Measurements from ENCODE around the gene BTBD6.

Gene BTBD6

DNA sequence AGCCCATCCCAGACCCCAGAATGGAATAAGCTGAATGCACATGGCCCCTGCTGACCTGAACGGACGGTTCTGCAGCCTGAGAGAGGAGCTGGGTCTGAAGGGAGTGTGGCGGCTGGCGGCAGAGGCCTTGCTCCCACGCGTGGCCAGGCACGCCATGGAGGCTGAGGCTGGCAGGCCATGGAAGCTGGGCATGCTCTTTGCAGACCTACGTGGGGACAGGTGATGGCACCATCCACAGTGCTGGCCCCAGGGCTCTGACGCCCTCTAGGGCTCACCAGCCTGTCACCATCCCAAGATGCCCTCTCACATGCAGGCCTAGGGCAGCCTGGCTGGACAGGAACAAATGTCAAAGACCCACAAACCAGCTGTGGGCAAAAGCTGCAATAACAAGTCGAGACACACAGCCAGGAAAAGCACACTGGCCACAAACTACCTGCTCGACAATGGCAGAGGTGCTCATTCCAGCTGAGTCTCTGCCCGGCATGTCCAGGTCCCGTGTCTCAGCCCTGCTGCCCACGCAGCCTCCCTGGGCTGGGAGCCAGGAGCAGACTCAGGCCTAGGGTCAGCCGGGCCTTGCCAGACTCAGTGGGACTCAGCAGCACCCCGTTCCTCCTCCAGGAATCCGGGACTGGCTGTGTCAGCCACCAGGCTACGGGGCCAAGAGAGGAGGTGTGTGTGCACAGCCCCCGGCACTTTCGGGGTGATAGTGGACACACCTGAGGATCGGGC, 19.7 kb downstream of the BTBD6 start:
- no peak for TF ChIP-seq POLR2AphosphoS5 (IDR thresholded peaks at IDR 0.05; ENCODE audit: low read depth, low read length)
- TF ChIP-seq SIN3A (IDR thresholded peaks at IDR 0.05; ENCODE audit: borderline replicate concordance, insufficient read depth, low read length): no peak
- no peak for TF ChIP-seq TAF1 (IDR thresholded peaks at IDR 0.05; ENCODE audit: borderline replicate concordance, insufficient read depth, low read length)
- TF ChIP-seq FOXP2 (optimal IDR thresholded peaks at IDR 0.05; ENCODE audit: borderline replicate concordance, extremely low read depth, extremely low read length, insufficient read depth): no peak
- TF ChIP-seq, protein P1, sequence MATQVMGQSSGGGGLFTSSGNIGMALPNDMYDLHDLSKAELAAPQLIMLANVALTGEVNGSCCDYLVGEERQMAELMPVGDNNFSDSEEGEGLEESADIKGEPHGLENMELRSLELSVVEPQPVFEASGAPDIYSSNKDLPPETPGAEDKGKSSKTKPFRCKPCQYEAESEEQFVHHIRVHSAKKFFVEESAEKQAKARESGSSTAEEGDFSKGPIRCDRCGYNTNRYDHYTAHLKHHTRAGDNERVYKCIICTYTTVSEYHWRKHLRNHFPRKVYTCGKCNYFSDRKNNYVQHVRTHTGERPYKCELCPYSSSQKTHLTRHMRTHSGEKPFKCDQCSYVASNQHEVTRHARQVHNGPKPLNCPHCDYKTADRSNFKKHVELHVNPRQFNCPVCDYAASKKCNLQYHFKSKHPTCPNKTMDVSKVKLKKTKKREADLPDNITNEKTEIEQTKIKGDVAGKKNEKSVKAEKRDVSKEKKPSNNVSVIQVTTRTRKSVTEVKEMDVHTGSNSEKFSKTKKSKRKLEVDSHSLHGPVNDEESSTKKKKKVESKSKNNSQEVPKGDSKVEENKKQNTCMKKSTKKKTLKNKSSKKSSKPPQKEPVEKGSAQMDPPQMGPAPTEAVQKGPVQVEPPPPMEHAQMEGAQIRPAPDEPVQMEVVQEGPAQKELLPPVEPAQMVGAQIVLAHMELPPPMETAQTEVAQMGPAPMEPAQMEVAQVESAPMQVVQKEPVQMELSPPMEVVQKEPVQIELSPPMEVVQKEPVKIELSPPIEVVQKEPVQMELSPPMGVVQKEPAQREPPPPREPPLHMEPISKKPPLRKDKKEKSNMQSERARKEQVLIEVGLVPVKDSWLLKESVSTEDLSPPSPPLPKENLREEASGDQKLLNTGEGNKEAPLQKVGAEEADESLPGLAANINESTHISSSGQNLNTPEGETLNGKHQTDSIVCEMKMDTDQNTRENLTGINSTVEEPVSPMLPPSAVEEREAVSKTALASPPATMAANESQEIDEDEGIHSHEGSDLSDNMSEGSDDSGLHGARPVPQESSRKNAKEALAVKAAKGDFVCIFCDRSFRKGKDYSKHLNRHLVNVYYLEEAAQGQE (IDR thresholded peaks at IDR 0.05; ENCODE audit: insufficient read depth in 1 of 2, low read depth in 2 of 2, low read length in 2 of 2): no peak

DNA sequence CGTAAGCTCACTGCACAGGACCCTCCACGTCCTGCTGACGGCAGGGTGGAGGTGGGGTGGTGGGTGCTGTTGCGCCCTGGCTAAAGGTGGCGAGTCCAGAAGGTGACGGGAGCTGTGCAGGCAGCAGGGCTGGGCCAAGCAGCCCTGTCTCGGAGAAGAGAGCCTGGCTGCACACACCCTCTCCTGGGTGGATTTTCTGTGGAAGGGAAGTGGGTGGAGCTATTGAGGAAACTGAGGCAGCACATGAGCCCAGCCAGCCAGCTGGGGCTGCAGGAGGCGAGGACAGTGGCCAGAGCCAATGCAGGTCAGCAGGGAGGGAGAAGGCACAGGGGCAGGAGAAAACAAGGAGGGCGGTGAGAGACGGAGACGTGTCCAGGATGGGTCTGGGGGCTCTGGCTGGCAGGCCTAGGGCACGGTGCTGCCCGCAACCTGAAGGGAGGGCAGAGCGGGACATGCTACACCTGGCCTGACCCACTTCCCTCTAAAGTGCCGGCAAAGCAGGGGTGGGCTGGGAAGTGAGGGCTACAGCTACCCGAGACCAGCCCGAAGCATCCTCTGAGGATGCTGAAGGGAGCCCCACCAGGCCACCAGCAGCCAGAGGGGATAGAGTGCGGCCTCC, 20.5 kb downstream of the BTBD6 start:
- TF ChIP-seq POLR2AphosphoS5 (IDR thresholded peaks at IDR 0.05; ENCODE audit: low read depth, low read length) (no peak), SIN3A (IDR thresholded peaks at IDR 0.05; ENCODE audit: borderline replicate concordance, insufficient read depth, low read length) (no peak), FOXP2 (optimal IDR thresholded peaks at IDR 0.05; ENCODE audit: borderline replicate concordance, extremely low read depth, extremely low read length, insufficient read depth) (no peak), TAF1 (IDR thresholded peaks at IDR 0.05; ENCODE audit: borderline replicate concordance, insufficient read depth, low read length) (no peak)
- TF ChIP-seq, protein P1 (IDR thresholded peaks at IDR 0.05; ENCODE audit: insufficient read depth in 1 of 2, low read depth in 2 of 2, low read length in 2 of 2): no peak

DNA sequence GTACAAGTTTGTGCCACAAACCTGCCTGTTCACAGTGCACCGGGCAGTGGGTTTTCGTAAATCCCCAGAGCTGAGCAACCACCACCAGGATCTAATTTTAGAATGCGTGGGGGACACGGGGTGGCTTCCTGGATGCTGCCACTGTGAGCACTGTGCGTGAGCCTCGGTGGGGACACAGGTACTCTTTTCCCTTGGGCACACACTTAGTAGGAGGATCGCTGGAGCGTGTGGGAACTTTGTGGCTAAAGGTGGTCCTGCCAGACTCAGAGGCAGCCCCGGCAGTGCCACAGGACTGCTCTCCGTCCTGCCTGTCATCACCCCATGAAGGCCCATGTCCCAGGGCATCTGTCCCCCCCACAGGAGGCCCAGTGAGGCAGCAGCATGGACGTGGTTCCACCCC, 21.1 kb downstream of the BTBD6 start:
- TF ChIP-seq FOXP2 (optimal IDR thresholded peaks at IDR 0.05; ENCODE audit: borderline replicate concordance, extremely low read depth, extremely low read length, insufficient read depth) (no peak), TAF1 (IDR thresholded peaks at IDR 0.05; ENCODE audit: borderline replicate concordance, insufficient read depth, low read length) (no peak), POLR2AphosphoS5 (IDR thresholded peaks at IDR 0.05; ENCODE audit: low read depth, low read length) (no peak), SIN3A (IDR thresholded peaks at IDR 0.05; ENCODE audit: borderline replicate concordance, insufficient read depth, low read length) (no peak)
- TF ChIP-seq, protein P1 (IDR thresholded peaks at IDR 0.05; ENCODE audit: insufficient read depth in 1 of 2, low read depth in 2 of 2, low read length in 2 of 2): no peak

DNA sequence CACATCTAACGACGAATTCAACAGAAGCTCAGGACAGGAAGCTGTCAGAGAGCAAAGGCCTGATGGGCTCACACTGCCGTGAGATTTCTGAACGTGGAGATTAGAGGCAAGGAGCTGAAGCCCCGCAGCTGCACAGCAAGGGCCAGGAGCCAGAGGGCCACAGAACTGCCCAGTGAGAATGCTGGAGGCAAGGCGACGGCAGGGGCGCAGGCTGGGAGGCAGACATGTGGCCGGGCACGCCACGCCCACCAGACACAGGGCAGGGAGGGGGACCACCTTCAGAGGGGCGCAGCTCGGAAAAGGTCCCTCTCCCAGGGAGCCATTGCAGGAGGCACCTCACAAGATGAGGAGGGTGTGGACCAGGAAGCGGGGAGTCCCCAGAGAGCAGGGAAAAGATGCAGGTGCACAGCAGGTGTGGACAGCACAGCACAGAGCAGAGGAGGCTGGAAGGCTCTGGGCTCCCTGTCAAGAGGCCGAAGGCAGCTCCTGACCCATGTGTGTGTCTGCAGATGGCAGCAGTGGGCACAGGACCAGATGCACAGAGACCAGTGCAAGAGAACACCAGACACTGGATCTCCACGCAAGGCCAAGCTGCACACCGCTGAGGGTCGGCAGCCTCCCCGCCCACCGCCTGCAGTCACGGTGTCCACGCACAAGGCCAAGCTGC, 23.0 kb downstream of the BTBD6 start:
- TF ChIP-seq TAF1 (IDR thresholded peaks at IDR 0.05; ENCODE audit: borderline replicate concordance, insufficient read depth, low read length): no peak
- TF ChIP-seq, protein P1 (IDR thresholded peaks at IDR 0.05; ENCODE audit: insufficient read depth in 1 of 2, low read depth in 2 of 2, low read length in 2 of 2): no peak
- no peak for TF ChIP-seq POLR2AphosphoS5 (IDR thresholded peaks at IDR 0.05; ENCODE audit: low read depth, low read length)
- no peak for TF ChIP-seq SIN3A (IDR thresholded peaks at IDR 0.05; ENCODE audit: borderline replicate concordance, insufficient read depth, low read length)
- no peak for TF ChIP-seq FOXP2 (optimal IDR thresholded peaks at IDR 0.05; ENCODE audit: borderline replicate concordance, extremely low read depth, extremely low read length, insufficient read depth)
